CD1c-positive myeloid dendritic cell (primary cell): Measurements from ENCODE around the gene PPP1CA.
A peak's percentile ranks its signal among the peaks of the same experiment; 100 is the strongest.

Experiments
- DNase-seq: peaks from one replicate; pipeline ENCODE4 v3.0.0-alpha.2; 2016; ENCODE audit errors: extremely low spot score

The PPP1CA gene

DNA sequence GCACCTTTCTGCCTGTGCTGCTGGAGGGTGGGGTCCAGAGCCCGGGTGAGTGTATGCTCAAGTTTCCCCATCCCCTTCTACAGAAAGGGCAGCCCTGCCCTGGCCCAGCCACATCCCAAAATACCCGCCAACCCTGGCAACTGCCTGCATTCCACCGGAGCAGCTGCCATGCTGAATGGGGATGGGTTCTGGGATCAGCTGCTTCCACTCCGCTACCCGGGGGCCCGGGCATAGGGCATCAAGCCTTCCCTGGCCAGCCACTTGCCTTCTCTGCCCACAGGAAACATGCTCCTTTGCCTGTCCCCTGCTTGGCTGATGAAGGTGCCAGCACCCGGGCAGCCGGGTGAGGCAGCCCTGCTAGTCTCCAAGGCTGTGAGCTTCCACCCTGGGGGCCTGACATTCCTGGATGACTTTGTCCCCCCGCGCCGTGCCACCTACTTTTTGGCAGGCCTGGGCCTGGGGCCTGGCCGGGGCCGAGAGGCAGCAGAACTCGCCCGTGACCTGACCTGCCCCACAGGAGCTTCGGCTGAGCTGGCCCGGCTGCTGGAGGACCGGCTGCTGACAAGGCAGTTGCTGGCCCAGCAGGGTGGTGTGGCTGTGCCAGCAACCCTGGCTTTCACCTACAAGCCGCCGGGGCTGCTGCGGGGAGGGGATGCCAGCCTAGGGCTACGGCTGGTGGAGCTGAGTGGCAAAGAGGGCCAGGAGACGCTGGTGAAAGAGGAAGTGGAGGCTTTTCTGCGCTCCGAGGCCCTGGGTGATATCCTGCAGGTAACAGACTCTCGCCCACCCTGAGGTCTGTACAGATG, 17.0 kb upstream of the PPP1CA start:
- peak; percentile 36 for DNase-seq

DNA sequence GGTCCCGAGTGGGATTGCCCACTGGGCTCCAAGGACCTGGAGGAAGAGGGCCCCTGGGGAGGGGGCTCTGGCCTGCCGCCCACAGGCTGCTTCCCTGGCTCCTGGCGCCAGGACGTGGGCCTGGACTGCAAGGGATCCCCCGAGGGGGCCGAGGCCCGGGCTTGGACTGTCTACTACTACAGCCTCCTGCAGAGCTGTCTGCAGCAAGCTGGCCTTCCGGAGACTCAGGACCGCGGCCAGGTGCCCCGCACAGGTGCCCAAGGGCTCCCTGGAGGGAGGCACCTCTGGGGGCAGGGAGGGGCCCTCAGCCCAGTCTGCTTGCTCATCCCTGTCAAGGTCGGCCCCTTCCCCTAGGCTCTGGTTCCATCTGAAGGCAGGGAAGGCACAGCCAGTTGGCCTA, 15.8 kb upstream of the PPP1CA start:
- DNase-seq = no peak

DNA sequence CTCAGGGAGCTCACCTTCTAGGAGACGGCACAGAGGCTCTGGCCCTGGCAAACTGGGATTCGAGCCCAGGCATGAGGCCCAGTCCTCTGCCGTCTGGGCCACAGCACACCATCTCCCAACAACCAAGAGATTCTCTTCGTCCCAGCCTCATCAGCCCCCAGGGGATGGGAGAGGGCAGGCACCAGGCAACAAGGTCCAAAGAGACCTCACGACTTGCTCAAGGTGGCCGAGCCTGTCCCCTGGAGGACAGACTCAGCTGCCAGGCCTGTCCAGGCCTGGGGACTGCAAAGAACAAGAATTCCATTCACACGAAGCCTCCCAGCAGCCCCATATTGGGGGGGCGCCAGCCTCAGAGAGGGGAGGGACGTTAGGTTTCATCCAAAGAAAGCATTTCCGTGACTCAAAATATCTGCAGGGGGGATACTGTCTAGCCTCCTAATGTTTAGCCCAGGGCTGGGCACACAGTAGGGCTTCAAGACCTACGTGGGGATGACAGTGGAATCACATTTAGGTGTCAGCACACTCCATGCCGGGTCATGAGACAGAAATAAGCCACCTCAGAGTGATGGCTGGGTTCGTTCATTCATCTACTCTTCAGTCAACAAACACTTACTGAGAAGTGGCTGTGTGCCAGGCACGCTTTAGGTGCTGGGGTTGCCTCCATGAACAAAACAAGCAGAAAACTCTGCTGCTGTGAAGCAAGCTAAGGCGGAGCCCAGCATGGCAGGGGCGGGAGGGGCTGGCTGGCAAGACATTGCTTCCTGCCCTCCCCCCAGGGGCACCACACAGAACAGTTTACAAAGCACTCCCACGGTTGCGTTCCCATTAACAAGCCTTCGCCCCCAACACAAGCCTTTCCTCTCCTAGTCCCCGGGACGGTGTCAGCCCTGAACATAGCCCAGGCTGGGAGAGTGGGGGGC, 15.0 kb upstream of the PPP1CA start:
- peak; percentile 70 for DNase-seq

DNA sequence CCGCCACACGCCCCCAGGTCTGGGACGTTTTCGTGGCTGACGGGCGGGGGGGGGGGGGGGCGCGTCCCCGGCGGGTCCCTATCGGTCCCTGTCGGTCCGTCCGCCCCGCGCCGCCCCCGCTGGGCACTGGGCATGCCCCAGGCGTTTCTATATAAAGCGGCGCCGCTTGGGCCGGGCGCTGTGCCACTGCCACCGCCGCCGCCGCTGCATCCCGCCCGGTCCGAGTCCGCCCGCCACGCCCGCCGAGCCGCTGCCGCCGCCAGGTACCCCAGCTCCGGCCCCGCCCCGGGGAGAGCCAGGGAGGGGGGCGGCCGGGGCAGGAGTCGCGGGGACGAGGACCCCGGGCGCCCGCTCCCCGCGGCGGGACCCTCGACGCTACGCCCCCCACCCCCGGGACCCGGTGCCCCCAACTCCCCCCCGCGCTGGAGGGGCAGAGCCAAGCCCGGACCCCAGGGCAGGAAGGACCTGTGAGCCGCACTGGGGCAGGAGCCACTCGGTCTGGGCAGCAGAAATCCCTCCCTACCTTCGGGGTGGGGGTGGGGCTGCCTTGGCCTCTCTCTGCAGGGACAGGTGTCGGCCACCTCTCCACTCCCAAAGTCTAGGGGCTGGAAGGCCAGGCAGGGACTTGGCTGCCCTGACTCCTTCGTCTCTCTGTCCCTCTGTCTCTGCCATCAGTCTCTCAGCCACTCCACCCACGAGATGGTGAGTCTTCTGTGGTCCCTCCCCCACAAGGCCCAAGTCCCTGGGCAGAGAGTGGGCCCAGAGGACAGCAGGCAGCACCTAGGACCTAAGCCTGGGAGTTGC, 14.0 kb upstream of the PPP1CA start, which contains the start of gene CARNS1:
TSS of gene CARNS1 (plus strand) at position 178 of the 804 bp plus-strand sequence. CDS start at position 700, 522 bp downstream.
- no peak for DNase-seq

DNA sequence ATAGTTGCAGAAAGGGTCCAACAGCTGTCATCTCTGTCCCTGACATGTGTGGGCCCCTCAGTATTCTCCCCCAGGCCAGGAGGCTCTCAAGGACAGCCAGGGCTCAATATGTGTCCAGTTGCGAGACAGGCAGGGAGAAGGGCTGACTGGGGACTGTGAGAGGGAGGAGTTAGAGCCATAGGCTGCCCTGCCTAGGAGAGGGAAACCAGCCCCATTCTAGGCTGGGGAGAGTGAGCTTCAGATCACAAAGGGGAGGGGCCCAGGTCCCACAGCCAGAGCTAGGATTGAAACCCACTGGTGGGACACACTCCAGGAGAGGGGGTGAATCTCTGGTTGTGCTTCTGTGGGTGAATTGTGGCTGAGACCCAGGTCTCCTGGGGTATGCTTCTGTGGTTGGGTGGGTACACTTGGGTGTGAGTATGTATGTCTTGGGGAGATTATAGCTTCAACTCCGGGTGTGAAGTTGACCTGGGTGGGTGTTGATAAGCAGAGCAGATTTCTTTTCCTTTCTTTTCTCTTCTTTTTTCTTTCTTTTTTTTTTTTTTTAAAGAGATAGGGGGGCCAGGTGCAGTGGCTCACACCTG, 11.7 kb upstream of the PPP1CA start:
- DNase-seq = no peak

DNA sequence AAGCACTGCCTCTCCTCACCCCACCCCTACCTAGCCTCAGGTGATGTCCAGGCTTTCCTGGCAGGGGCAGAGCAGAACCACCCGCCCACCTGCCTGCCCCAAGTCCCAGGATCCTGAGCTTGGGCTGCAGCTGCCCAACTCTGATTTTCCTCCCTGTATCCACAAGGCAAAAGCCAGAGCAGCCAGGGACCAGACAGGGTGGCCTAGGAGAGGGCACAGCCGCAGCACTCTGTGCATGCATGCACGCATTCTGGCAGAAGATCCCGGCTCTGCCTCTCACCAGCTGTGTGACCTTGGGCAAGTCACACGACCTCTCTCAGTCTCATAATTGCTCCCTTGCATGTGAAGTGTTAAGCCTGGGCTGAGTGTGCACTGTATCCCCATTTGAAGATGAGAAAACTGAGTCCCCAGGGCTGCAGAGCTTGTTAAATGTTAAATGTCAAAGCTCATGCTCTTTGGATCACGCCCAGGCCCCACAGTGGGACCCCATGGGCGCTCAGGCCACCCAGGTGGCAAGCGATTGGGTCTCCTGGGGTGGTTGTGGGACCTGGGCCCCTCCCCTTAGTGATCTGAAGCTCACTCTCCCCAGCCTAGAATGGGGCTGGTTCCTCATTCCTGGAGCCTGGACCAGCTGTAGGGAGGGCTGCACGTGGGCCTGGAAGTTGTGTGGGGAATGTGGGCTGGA, 11.0 kb upstream of the PPP1CA start:
- peak; percentile 46 for DNase-seq

DNA sequence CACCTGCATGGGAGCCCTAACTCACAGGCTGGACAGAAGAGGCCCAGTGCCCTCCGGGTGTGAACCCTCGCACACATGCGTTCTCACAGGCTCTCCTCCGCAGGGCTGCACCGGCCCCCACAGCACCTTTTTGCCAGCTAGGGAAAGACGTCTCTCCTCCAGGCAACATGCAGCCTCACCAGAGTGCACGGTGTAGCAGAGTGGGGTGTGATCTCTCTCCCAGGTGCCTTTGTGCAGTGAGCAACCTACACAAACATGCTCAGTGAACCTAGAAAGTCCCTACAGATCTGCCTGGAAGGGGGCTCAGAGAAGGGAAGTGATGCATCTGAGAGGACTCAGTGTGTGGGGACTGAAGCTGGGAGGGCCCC, 10.1 kb upstream of the PPP1CA start:
- DNase-seq = no peak

DNA sequence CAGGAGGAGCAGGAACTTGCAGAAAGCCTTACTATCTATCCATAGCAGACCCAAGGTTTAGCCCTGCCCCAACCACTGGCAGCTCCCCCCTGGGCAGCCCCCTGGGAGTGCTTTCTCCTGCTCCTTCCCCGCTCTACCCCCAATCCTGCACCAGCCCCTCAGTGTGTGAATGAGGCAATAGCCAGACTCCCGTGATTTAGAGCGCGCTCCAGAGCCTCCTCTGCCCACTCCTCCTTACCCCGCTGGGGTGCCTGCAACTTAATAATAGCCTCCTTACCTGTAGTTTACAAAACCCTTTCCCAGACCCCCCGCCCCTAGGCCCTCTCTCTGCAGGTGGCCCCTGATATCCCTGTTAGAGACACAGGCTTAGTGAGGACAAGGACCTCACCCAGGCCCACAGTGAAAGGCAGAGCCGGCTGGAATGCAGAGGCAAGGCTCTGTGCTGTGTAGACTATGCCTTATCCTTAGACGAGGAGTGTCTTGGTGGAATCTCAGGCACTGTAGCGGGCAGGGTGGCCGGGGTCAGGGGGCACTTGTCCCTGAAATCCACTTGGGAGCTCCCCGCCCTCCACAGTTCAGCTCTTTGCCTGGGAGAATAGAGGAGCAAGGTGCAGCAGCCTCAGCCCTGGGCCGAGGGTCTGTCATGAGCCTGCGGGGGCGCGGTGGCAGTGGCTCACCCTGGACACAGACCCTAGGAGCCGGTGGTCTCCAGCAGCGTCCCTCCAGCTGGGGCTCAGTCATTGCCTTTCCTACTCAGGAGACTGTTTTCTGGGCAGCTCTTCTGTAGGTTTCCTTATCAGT, 9.5 kb upstream of the PPP1CA start:
- DNase-seq = no peak

DNA sequence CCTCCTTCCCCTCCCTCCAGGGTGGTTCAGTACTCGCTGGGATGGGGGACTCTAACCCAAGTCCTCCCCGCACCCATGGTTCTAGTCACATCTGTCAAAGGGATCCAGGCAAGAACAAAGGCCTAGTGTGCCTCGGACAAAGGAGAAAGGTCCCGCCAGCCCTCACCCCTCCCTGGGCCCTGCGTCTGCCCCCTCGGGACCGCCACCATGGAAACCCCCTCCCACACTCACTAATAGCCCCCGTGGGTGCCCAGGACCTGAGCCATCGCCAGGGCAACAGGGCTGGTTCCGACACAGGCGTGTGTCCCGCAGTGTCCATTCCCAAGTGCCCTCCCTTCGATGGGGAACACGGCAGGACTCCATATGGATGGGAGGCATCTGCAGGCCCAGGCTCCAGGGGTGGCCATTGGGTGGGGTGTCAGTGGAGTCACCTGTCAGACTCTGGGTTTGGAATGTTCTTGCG, 8.7 kb upstream of the PPP1CA start:
- no peak for DNase-seq

DNA sequence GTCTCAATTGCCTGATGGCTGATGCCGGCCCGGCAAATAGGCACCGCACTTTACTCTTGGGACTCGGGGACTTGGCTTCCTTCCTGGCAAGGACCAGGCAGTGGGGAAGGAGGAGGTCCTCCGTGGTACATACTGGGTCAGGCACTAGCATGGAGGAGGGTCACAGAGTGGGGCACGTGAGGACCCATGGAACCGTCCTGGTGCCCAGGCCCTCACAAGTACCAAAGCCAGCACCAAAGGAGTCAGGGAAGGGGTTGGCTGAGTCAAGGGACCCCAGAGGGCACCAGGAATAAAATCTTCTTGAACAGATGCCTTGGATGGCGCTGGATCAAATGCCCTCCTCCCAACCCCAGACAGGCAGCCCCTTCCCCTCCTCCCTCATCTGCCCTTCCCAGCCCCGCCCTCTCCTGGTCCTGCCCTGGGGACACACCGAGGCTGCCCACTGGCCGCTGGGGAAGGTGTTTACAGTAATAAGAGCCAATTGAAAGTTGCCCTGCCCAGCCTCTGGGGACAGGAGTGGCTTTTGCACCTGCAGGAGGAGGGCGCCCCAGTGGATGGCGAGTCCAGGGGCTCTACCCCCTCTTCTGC, 8.2 kb upstream of the PPP1CA start:
- DNase-seq = no peak

DNA sequence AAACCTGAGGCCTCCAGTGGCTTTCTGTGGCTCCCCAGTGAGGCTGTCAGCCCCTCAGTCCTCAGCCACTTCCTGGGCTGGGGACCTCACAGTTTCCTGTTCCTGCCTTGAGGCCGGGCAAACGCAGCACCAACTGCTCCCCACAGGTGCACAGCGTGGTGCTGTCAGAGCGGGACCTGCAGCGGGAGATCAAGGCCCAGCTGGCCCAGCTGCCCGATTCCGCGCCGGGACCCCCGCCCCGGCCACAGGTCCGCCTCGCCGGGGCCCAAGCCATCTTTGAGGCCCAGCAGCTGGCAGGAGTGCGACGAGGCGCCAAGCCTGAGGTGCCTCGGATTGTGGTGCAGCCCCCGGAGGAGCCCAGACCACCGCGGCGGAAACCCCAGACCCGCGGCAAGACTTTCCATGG, 7.6 kb upstream of the PPP1CA start:
- DNase-seq = no peak

DNA sequence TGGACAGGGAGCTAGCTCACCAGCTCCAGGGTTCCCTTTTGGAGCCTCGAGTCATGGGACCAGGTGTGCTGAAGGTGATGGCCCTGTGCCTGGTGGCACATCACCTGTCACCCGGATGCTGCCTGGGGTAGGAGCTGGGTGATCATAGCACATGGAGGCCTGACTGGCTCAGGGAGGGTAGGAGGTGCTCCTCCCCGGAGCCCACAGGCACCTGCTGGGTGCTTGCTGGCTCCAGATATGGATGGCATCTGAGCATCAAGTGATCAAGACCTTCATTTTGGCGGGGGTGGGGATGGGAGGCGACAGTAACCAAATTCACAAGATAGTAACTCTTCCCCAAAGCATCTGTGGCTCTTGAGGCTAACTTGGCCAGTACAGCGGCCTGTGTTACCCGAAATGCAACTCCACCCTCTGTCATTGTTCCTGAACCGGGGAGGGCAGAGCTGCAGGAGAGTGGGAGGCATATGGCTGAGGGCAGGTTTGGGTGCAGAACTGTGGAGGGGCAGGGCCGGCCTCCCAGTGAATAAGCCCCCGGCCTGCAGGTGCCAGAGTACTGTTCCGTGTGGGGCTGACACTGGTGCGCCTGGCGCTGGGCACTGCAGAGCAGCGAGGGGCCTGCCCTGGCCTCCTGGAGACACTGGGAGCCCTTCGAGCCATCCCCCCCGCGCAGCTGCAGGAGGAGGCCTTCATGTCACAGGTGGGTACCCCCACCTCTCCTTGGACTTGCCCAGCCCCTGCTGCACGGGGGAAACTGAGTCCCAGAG, 7.0 kb upstream of the PPP1CA start:
- DNase-seq = no peak

DNA sequence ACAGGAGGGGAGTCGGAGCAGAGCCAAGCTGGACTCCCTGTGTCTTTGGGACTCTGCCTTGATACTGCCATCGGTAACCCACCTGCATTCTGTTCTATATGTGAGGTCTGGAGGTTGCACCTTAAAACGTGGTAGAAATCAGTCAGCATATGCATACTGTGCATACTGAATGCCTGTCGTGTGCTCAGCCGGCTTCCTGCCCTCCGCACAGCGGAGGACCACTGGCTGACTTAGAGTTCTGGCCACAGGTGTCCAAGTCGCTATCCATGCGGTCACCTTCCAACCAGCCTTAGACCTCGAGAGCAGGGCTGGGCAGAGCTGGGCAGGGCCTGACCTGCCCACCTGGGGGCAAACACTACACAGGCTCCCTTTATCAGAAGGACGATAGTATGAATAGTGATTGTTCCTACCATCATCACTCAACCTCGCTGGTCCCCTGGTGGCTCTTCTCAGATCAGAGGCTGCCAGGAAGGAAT, 6.1 kb upstream of the PPP1CA start:
- DNase-seq = no peak

DNA sequence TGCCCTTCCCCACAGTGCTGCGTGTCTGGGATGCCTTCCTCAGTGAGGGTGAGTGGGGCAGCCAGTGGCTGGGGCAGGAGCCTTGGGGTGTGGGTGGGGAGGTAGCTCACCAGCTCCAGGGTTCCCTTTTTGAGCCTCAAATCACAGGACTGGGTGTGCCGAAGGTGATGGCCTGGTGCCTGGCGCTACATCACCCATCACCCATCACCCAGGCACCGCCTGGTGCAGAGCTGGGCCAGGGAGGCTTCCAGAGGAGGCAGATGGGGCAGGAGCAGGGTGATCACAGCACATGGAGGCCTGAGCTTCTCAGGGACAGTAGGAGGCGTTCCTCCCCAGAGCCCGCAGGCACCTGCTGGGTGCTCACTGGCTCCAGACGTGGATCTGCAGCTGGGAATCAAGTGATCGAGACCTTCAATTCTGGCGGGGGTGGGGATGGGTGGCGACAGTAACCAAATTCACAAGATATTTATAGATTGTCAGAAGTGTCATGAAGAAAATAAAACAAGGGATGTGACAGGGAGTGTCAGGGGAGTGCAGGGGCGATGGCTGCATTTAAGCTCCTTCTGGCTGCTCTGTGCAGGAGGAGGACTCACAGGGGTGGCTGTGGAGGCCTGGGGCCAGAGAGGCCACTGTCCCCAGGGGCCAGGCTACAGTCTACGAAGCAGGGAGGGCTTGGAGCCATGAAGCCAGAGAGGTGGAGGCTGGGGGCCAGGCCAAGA, 5.5 kb upstream of the PPP1CA start:
- peak; percentile 36 for DNase-seq

DNA sequence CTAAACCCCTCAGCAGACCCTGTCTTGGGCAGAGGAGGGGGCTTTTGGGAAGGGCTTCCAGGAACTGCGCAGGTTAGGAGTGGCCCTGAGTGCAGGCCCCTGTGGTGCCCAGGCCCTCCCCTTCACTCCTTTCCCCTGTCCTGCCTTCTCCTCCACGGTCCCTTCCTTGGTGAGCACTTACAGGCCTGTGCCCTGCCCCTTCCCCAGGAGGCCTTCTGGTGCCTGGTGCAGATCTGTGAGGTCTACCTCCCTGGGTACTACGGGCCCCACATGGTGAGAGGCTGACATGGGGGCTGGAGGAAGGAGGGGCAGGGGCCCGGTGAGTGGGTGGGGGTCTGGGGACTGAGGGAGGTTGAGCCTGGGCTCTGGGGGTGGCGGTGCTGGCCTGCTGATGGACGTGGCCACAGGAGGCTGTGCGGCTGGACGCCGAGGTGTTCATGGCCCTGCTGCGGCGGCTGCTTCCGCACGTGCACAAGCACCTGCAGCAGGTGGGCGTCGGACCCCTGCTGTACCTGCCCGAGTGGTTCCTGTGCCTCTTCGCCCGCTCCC, 4.8 kb upstream of the PPP1CA start:
- DNase-seq = no peak

DNA sequence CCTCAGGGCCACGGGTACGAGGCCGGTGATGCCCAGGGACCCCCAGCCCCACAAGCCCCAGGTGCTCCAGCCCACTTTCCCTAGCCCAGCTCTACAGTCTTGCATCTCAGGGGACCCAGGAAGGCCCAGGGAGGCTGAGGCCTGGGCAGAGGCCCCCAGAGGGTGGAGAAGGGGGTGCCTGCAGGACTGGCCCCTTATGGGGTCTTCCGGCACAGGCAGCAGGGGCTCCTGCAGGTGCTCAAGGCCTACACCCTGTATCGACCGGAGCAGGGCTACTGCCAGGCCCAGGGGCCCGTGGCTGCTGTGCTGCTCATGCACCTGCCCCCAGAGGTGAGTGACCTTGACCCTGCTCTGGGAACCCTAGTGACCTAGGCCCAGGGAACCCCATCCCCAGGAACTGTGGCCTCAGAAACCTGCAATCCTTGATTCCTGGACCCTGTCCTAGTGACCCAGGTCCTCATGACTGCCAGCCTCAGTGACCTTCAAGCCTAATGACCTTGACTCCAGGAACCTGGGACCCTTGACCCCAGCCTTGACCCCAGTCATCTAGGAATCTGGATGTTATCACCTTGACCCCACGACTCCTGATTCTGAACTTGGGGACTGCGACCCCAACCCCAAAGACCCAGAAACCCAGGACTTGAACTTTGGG, 4.2 kb upstream of the PPP1CA start:
- DNase-seq = no peak

DNA sequence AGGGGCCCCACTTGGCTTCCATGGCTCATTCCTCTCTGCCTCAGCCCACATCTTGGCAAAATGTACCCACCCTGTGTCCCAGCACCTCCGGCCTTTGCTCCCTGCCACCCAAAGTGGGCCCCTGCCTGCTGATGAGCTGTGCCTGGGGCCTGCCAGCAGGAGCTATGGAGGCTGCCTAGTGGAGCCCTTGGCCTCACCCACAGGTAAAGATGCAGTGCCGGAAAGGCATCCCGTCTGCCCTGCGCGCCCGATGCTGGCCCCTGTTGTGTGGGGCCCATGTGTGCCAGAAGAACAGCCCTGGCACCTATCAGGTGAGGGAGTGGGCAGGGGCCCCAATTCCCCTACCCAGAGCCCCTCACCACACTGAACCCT, 3.5 kb upstream of the PPP1CA start:
- DNase-seq = no peak
